AG10803 (cell line): ENCODE data around the gene RFX5.
"Not testable (repeated sequence)": the region's sequence is repeated elsewhere in the genome, so short reads cannot be mapped to it uniquely, and the experiment has no call there.

ENCODE experiments used
- DNase-seq: peaks from one replicate; pipeline ENCODE4 v3.0.0; 2010; ENCODE audit warnings: low read depth
- H3K4me3 ChIP-seq: 2 replicates; pipeline ENCODE4 v1.5.1; 2011; ENCODE audit warnings: mild to moderate bottlenecking, low read length, control low read depth
- TF ChIP-seq, protein P1 (sequence below): conservative IDR thresholded peaks from 2 replicates; pipeline ENCODE4 v1.5.1; 2011; ENCODE audit warnings: mild to moderate bottlenecking, low read length, control low read depth, inconsistent platforms

The RFX5 gene

GRCh38 chr1:151356696-151357095 is 9.6 kb upstream of the RFX5 start:
- TF ChIP-seq, protein P1, sequence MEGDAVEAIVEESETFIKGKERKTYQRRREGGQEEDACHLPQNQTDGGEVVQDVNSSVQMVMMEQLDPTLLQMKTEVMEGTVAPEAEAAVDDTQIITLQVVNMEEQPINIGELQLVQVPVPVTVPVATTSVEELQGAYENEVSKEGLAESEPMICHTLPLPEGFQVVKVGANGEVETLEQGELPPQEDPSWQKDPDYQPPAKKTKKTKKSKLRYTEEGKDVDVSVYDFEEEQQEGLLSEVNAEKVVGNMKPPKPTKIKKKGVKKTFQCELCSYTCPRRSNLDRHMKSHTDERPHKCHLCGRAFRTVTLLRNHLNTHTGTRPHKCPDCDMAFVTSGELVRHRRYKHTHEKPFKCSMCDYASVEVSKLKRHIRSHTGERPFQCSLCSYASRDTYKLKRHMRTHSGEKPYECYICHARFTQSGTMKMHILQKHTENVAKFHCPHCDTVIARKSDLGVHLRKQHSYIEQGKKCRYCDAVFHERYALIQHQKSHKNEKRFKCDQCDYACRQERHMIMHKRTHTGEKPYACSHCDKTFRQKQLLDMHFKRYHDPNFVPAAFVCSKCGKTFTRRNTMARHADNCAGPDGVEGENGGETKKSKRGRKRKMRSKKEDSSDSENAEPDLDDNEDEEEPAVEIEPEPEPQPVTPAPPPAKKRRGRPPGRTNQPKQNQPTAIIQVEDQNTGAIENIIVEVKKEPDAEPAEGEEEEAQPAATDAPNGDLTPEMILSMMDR: no peak
- no peak for DNase-seq
- no peak overlapping the region for H3K4me3 ChIP-seq

- no peak overlapping the region for H3K4me3 ChIP-seq
- DNase-seq: no peak
- TF ChIP-seq, protein P1: no peak
Measured at GRCh38 chr1:151352021-151352718, 5.1 kb upstream of the RFX5 start.

DNA sequence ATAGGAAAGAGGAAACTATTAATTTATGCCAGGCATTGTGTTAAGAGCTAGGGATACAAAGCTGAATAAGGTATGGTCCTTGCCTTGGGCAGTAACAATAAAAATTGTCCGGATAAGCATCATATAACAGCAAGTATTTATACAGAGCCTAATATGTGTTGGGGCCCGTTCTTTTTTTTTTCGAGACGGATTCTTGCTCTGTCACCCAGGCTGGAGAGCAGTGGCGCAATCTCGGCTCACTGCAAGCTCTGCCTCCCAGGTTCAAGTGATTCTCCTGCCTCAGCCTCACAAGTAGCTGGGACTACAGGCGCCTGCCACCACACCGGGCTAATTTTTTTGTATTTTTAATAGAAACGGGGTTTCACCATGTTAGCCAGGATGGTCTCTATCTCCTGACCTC is 3.3 kb upstream of the RFX5 start:
- not testable (repeated sequence) for DNase-seq, H3K4me3 ChIP-seq

- DNase-seq: no peak
- peak overlapping the region; percentile 61 for H3K4me3 ChIP-seq
- TF ChIP-seq, protein P1: no peak
Measured at GRCh38 chr1:151347523-151348246, 633 bp upstream of the RFX5 start.

DNA sequence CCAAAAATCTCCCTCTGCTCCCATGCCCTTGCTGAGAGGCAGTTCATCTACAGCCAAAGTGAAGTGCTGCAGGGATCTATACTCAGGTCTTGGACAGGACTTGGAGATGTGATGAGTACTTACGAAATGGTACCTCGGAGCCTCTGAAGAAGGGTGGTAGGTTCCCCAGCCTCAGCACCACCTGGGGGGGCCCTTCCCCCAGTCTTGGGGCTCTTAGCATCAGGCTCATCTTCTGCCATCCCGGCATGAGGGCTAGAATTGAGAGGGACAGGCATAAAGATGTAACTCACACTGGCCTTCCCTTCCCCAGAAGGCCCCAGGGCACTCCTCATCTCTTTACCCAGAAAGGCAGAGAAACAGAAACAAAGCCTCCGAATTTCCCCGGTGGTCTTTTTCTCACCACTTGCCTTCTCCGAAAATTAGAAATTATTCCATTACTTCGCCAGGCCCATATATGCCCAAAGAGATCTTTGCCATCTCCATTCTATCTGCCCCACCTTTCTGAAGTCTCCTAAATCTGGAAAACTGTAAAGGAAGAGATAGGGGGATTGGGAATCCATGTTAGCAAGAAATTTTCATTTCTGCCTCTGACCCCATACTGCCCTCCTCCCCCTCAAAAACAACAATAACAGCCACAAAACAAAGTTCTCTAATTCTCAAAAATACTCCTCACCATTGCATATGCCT is 827 bp downstream of the RFX5 start:
- H3K4me3 ChIP-seq: peak overlapping the region; percentile 76
- TF ChIP-seq, protein P1: no peak
- DNase-seq: no peak

DNA sequence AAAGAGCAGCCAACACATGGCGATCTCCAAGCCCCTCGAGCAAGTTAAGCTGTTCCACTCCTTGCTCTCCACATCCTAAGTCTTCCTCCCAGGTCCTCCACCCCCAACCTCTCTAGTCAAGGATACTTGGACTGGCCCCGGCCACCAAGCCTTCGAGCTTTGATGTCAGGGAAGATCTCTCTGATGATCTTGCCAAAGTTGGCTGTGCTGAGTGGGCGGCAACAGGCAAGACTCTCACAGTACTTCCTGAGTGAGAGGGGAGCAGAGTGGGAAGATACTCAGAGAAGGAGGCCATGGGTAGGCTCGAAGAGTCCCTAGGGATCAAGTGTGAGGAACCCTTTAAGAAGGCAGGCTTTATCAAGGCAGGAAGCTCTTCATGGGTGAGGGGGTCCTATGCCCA is 2.8 kb downstream of the RFX5 start:
- DNase-seq: no peak
- no peak overlapping the region for H3K4me3 ChIP-seq
- TF ChIP-seq, protein P1: no peak

GRCh38 chr1:151343587-151343986 is 3.5 kb downstream of the RFX5 start:
- DNase-seq: no peak
- TF ChIP-seq, protein P1: no peak
- H3K4me3 ChIP-seq: no peak overlapping the region
